Activated CD4-positive, alpha-beta memory T cell treated with anti-CD3 and anti-CD28 coated beads for 36 hours (primary cell): ENCODE measurements around the gene HDGFL2. TPM values are rescaled to one million over a fixed set of nuclear protein-coding genes. Genes with fewer than 3 reads are reported as not detected.

Experiments
- CTCF ChIA-PET: fragments of 350-600 bp; sonication (Branson Sonifier 250); formaldehyde crosslinking; loops from one replicate; lab custom pipeline; 2021; ENCODE audit warnings: antibody characterized with exemption, inconsistent platforms; lab: Charles Lee
- POLR2A ChIA-PET: fragments of 350-600 bp; sonication (Branson Sonifier 250); formaldehyde crosslinking; loops from one replicate; lab custom pipeline; 2021; ENCODE audit warnings: antibody characterized with exemption; lab: Charles Lee
- DNase-seq: peaks from one replicate; pipeline ENCODE4 v3.0.0-alpha.2; 2020
- H3K27ac Mint-ChIP-seq: one replicate; pipeline ENCODE4 v1.8.0; 2021; ENCODE audit warnings: mixed read lengths
- H3K27me3 Mint-ChIP-seq: one replicate; pipeline ENCODE4 v1.8.0; 2021; ENCODE audit warnings: mixed read lengths
- H3K36me3 Mint-ChIP-seq: one replicate; pipeline ENCODE4 v1.8.0; 2021; ENCODE audit warnings: mixed read lengths
- H3K4me1 Mint-ChIP-seq: one replicate; pipeline ENCODE4 v1.8.0; 2021; ENCODE audit warnings: low read depth, mixed read lengths
- H3K4me3 Mint-ChIP-seq: one replicate; pipeline ENCODE4 v1.8.0; 2021; ENCODE audit warnings: mild to moderate bottlenecking, mixed read lengths
- H3K9me3 Mint-ChIP-seq: one replicate; pipeline ENCODE4 v1.8.0; 2021; ENCODE audit warnings: mixed read lengths
- intact Hi-C: fragments of 100-400 bp; cut with micrococcal nuclease; formaldehyde crosslinking; loops from one replicate; pipeline ENCODE4 v1.15.1; 2023
- total RNA-seq, 2 experiments: library from RNA; stranded (reverse); gene quantifications; one replicate each; pipeline ENCODE4 v1.2.3, GENCODE V29; 2021

Gene HDGFL2
- total RNA-seq, 2 experiments from 2014 or later = 46.0 to 47.7 TPM

GRCh38 chr19:4482721-4483364 is 10.7 kb downstream of the HDGFL2 start:
- ChIA-PET POLR2A (no interaction called here), CTCF (no interaction called here)
- no peaks in the 10 kb centered on the region for H3K4me1 Mint-ChIP-seq
- H3K27ac Mint-ChIP-seq = no peak overlapping the region
- intact Hi-C loops = no loop called here
- peaks cover 13% of the 10 kb centered on the region for H3K36me3 Mint-ChIP-seq
- H3K4me3 Mint-ChIP-seq = no peak overlapping the region
- DNase-seq = no peak
- no peaks in the 10 kb centered on the region for H3K9me3 Mint-ChIP-seq
- H3K27me3 Mint-ChIP-seq = no peaks in the 10 kb centered on the region

DNA sequence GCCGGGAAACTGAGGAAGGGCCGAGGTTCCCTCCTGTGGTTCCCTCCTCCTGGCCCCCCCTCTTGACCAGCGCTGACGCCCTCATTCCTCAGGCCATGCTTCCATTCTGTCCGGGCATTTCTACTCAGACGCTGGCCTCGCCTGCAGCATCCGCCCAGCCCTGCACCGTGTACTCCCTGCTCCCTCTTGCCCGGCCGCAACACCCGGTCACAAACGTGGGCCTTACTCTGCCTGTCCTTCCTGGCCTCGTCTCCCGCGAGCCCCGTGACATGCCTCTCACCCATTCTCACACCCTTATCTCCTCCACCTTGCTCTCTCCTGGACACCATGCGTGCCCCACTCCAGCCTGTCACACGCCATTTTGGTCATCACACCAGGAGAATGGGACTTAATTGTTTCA is 11.3 kb downstream of the HDGFL2 start:
- no peak for DNase-seq
- no peak overlapping the region for H3K27ac Mint-ChIP-seq
- H3K4me3 Mint-ChIP-seq = no peak overlapping the region
- no peaks in the 10 kb centered on the region for H3K4me1 Mint-ChIP-seq
- CTCF ChIA-PET = interaction anchor here (0.6 kb wide), 1 partner anchor 139 kb away, joined by 3 read pairs; no protein-coding TSS in a partner anchor
- POLR2A ChIA-PET = no interaction called here
- peaks cover 11% of the 10 kb centered on the region for H3K36me3 Mint-ChIP-seq
- H3K27me3 Mint-ChIP-seq = no peaks in the 10 kb centered on the region
- intact Hi-C loops = no loop called here
- H3K9me3 Mint-ChIP-seq = no peaks in the 10 kb centered on the region

DNA sequence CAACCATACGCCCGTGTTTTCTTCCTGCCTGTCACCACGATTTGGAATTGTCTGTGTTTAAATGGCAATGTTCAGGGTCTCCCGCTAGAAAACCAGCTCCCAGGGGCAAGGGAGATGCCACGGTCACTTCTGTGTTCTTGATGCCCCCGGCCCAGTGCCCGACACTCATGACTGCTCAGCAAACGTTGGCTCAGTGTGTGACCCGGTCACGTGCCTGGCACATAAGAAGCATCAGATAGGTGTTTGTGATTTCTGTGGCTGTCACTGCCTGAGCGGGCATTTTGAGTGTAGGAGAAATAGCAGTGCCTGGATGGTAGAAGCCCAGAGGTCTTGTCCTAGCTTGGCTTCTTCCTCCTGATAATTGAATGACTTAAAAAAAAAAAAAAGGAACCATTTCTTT is 15.5 kb downstream of the HDGFL2 start:
- Mint-ChIP-seq H3K27ac (no peak overlapping the region), H3K4me1 (no peaks in the 10 kb centered on the region), H3K9me3 (no peaks in the 10 kb centered on the region), H3K4me3 (no peak overlapping the region), H3K27me3 (no peaks in the 10 kb centered on the region), H3K36me3 (peaks cover 14% of the 10 kb centered on the region)
- POLR2A ChIA-PET = interaction anchor here (0.6 kb wide), 1 partner anchor 53 kb away, joined by 5 read pairs; no protein-coding TSS in a partner anchor
- DNase-seq = no peak
- CTCF ChIA-PET = no interaction called here
- intact Hi-C loops = no loop called here

GRCh38 chr19:4488496-4488895 is 16.4 kb downstream of the HDGFL2 start:
- ChIA-PET CTCF (no interaction called here), POLR2A (no interaction called here)
- no peak for DNase-seq
- no peaks in the 10 kb centered on the region for H3K27me3 Mint-ChIP-seq
- H3K4me1 Mint-ChIP-seq = no peaks in the 10 kb centered on the region
- no peak overlapping the region for H3K27ac Mint-ChIP-seq
- H3K4me3 Mint-ChIP-seq = no peak overlapping the region
- H3K36me3 Mint-ChIP-seq = peaks cover 12% of the 10 kb centered on the region
- intact Hi-C loops = no loop called here
- H3K9me3 Mint-ChIP-seq = no peaks in the 10 kb centered on the region

- no peak for DNase-seq
- Mint-ChIP-seq H3K9me3 (no peaks in the 10 kb centered on the region), H3K27ac (no peak overlapping the region), H3K4me1 (no peaks in the 10 kb centered on the region), H3K4me3 (no peak overlapping the region), H3K36me3 (peaks cover 7% of the 10 kb centered on the region), H3K27me3 (no peaks in the 10 kb centered on the region)
- ChIA-PET CTCF (no interaction called here), POLR2A (no interaction called here)
- intact Hi-C loops = no loop called here
Measured at GRCh38 chr19:4491446-4491845, 19.3 kb downstream of the HDGFL2 start.

DNA sequence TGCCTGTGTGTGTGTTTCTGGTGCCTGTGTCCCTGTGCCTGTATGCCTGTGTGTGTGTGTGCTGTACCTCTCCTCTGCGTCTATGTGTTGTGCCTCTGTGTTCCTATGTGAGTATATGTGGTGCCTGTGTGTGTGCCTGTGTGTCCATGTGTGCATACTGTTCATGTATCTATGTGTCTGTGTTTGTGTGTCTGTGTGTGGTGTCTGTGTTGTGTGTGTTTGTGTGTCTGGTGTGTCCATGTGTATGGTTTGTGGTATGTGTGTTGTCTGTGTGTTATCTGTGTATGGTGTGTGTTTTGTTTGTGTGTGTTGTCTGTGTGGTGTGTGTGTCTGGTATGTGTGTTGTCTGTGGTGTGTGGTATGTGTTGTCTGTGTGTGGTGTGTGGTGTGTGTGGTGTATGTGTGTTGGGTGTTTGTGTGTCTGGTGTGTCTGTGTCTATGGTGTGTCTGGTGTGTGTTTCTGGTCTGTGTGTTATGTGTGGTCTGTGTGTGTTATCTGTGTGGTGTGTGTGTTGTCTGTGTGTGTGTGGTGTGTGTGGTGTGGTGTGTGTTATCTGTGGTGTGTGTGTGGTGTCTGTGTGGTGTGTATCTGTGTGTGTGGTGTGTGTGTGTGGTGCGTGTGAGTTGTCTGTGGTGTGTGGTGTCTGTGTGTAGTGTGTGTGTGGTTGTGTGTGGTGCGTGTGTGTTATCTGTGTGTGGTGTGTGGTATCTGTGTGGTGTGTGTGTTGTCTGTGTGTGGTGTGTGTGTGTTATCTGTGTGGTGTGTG is 20.4 kb downstream of the HDGFL2 start:
- ChIA-PET CTCF (no interaction called here), POLR2A (no interaction called here)
- Mint-ChIP-seq H3K9me3 (no peaks in the 10 kb centered on the region), H3K36me3 (peaks cover 4% of the 10 kb centered on the region), H3K4me3 (no peak overlapping the region), H3K4me1 (no peaks in the 10 kb centered on the region), H3K27me3 (no peaks in the 10 kb centered on the region), H3K27ac (no peak overlapping the region)
- DNase-seq = no peak
- intact Hi-C loops = no loop called here

- DNase-seq = no peak
- ChIA-PET POLR2A (no interaction called here), CTCF (no interaction called here)
- intact Hi-C loops = no loop called here
- Mint-ChIP-seq H3K27me3 (no peaks in the 10 kb centered on the region), H3K4me3 (no peak overlapping the region), H3K27ac (no peak overlapping the region), H3K9me3 (no peaks in the 10 kb centered on the region), H3K4me1 (no peaks in the 10 kb centered on the region), H3K36me3 (peaks cover 4% of the 10 kb centered on the region)
Measured at GRCh38 chr19:4493104-4493928, 21.2 kb downstream of the HDGFL2 start.

DNA sequence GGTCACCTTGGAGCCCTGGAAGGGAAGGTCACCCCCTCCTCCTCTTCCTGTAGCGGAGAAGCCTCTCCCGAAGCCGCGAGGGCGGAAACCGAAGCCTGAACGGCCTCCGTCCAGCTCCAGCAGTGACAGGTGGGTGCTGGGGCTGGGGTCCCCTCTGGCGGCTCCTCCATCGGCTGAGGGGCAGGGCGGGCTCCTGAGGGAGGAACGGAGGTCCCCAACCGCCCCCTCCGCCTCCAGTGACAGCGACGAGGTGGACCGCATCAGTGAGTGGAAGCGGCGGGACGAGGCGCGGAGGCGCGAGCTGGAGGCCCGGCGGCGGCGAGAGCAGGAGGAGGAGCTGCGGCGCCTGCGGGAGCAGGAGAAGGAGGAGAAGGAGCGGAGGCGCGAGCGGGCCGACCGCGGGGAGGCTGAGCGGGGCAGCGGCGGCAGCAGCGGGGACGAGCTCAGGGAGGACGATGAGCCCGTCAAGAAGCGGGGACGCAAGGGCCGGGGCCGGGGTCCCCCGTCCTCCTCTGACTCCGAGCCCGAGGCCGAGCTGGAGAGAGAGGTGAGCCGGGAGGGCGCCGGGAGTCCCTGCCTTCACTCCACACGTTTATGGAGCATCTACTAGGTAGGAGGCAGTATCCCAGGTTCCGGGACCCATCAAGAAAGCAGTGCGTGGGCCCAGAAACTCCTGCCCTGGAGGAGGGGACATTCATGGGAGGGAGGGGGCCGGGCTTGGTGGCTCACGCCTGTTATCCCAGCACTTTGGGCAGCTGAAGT is 22.0 kb downstream of the HDGFL2 start:
- Mint-ChIP-seq H3K36me3 (peaks cover 4% of the 10 kb centered on the region), H3K4me3 (no peak overlapping the region), H3K4me1 (no peaks in the 10 kb centered on the region), H3K27ac (no peak overlapping the region), H3K27me3 (no peaks in the 10 kb centered on the region), H3K9me3 (no peaks in the 10 kb centered on the region)
- CTCF ChIA-PET = no interaction called here
- no peak for DNase-seq
- POLR2A ChIA-PET = no interaction called here
- intact Hi-C loops = no loop called here

DNA sequence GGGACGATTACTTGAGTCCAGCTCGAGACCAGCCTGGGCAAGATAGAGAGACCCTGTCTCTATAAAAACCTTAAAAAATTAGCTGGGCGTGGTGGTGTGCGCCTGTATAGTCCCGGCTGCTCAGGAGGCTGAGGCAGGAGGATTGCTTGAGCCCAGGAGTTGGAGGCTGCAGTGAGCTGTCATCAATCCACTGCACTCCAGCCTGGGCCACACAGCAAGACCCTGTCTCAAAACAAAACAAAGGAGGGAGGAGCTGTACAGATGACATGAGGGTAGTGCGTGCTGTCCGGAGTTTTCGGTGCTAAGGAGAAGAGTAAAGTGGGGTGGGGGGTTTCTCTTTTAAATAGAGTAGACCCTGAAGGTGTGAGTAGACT is 22.6 kb downstream of the HDGFL2 start:
- Mint-ChIP-seq H3K4me3 (no peak overlapping the region), H3K27me3 (no peaks in the 10 kb centered on the region), H3K4me1 (no peaks in the 10 kb centered on the region), H3K9me3 (no peaks in the 10 kb centered on the region), H3K36me3 (peaks cover 7% of the 10 kb centered on the region), H3K27ac (no peak overlapping the region)
- DNase-seq = no peak
- POLR2A ChIA-PET = no interaction called here
- intact Hi-C loops = no loop called here
- CTCF ChIA-PET = no interaction called here

GRCh38 chr19:4495471-4495870 is 23.4 kb downstream of the HDGFL2 start:
- no peak overlapping the region for H3K4me3 Mint-ChIP-seq
- ChIA-PET CTCF (no interaction called here), POLR2A (no interaction called here)
- H3K27me3 Mint-ChIP-seq = no peaks in the 10 kb centered on the region
- peaks cover 6% of the 10 kb centered on the region for H3K36me3 Mint-ChIP-seq
- no peaks in the 10 kb centered on the region for H3K9me3 Mint-ChIP-seq
- H3K4me1 Mint-ChIP-seq = no peaks in the 10 kb centered on the region
- no peak overlapping the region for H3K27ac Mint-ChIP-seq
- intact Hi-C loops = no loop called here
- DNase-seq = no peak

GRCh38 chr19:4496304-4496703 is 24.2 kb downstream of the HDGFL2 start:
- ChIA-PET CTCF (no interaction called here), POLR2A (no interaction called here)
- no peak for DNase-seq
- no peaks in the 10 kb centered on the region for H3K9me3 Mint-ChIP-seq
- no peaks in the 10 kb centered on the region for H3K4me1 Mint-ChIP-seq
- H3K36me3 Mint-ChIP-seq = peaks cover 7% of the 10 kb centered on the region
- H3K4me3 Mint-ChIP-seq = no peak overlapping the region
- H3K27me3 Mint-ChIP-seq = no peaks in the 10 kb centered on the region
- no peak overlapping the region for H3K27ac Mint-ChIP-seq
- intact Hi-C loops = no loop called here
